Neural progenitor cell (in vitro differentiated cells): ENCODE data around the gene SAMHD1.

Experiments used
- EZH2phosphoT487 ChIP-seq: fragments of 200-600 bp; sonication (generic); IDR thresholded peaks from 2 replicates; pipeline ENCODE4 v1.6.1; 2017; ENCODE audit warnings: antibody characterized with exemption
- TF ChIP-seq, protein P1 (sequence below): fragments of 200-600 bp; sonication (generic); IDR thresholded peaks from 2 replicates; pipeline ENCODE4 v1.5.1; 2017; ENCODE audit warnings: antibody characterized with exemption, mild to moderate bottlenecking

DNA sequence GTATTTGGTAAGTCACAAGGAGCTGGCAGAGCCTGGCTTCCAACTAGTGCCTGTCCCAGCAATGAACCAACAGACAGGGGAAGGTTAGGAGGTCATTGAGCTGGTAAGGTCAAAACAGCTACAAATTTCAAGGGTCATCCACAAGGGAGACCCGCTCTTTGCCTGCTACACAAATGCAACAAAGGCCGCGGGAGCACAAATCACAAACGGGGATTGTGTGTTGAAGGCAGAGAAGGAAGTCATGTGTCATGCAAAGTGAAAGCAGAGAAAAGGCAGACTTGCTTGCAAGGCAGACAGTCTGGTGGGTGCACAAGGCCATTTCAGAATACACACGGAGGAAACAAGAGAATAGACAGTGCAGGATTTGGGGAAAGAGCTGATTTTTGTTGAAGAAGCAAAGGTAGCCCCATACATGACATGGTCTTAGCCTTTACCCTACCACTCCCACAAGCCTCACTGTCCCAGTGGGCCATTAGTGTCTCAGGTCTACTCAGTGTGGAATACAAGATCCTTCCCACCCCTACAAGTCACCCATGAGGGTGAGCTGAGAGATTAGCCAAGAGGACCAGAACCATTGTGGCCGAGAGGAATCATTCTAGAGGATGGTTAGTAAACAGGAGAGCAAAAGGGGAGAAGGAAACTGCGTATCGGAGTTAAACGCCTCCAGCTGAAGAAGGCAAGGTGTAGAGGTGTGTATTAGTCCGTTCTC lies 18.1 kb upstream of the SAMHD1 start:
- TF ChIP-seq, protein P1, sequence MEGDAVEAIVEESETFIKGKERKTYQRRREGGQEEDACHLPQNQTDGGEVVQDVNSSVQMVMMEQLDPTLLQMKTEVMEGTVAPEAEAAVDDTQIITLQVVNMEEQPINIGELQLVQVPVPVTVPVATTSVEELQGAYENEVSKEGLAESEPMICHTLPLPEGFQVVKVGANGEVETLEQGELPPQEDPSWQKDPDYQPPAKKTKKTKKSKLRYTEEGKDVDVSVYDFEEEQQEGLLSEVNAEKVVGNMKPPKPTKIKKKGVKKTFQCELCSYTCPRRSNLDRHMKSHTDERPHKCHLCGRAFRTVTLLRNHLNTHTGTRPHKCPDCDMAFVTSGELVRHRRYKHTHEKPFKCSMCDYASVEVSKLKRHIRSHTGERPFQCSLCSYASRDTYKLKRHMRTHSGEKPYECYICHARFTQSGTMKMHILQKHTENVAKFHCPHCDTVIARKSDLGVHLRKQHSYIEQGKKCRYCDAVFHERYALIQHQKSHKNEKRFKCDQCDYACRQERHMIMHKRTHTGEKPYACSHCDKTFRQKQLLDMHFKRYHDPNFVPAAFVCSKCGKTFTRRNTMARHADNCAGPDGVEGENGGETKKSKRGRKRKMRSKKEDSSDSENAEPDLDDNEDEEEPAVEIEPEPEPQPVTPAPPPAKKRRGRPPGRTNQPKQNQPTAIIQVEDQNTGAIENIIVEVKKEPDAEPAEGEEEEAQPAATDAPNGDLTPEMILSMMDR = no peak
- TF ChIP-seq EZH2phosphoT487 = no peak
